Adipocyte (in vitro differentiated cells): Measurements from ENCODE around the gene SNN.

Experiments used
- DNase-seq: peaks from one replicate; pipeline ENCODE4 v3.0.0-alpha.2; 2015; ENCODE audit warnings: low read depth
- H3K27me3 ChIP-seq: replicated peaks from 2 replicates; pipeline ENCODE4 v1.7.0; 2013; ENCODE audit warnings: mild to moderate bottlenecking, low read length, moderate library complexity; ENCODE audit not compliant: control insufficient read depth, insufficient read depth
- H3K36me3 ChIP-seq: 2 replicates; pipeline ENCODE4 v1.7.0; 2013; ENCODE audit warnings: low read length, mild to moderate bottlenecking, moderate library complexity; ENCODE audit not compliant: control insufficient read depth, insufficient read depth, severe bottlenecking
- H3K4me1 ChIP-seq: 2 replicates; pipeline ENCODE4 v1.7.0; 2013; ENCODE audit warnings: mild to moderate bottlenecking, low read length, moderate library complexity; ENCODE audit not compliant: control insufficient read depth, insufficient read depth
- H3K4me3 ChIP-seq: 2 replicates; pipeline ENCODE4 v1.7.0; 2013; ENCODE audit warnings: mild to moderate bottlenecking, low read length, moderate library complexity
- H3K9ac ChIP-seq: 2 replicates; pipeline ENCODE4 v1.7.0; 2013; ENCODE audit warnings: mild to moderate bottlenecking, low read length, moderate library complexity
- H3K9me3 ChIP-seq: 2 replicates; pipeline ENCODE4 v1.7.0; 2013; ENCODE audit warnings: mild to moderate bottlenecking, low read length, moderate library complexity; ENCODE audit not compliant: control insufficient read depth

SNN gene

DNA sequence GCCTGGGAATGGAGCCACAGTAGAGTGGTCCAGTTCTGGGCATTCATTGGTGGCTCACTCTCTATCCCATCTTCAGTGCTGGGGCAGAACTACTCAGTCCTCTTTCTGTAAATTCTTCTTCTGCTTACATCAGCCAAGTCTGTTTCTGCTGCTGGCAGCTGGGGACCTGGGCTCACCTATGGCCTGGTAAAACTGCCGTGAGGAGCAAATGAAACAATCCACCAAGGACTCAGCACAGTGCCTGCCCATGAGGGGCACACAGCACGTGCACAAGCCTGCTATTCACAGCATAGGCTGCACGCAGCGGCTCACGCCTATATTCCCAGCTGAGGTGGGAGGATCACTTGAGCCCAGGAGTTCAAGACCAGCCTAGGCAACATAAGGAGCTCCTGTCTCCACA is 30.9 kb upstream of the SNN start:
- Histone ChIP-seq H3K36me3 (no peaks in the 10 kb centered on the region), H3K4me3 (no peak overlapping the region), H3K4me1 (peaks cover 36% of the 10 kb centered on the region), H3K27me3 (no peaks in the 10 kb centered on the region), H3K9ac (no peak overlapping the region), H3K9me3 (no peaks in the 10 kb centered on the region)
- no peak for DNase-seq

DNA sequence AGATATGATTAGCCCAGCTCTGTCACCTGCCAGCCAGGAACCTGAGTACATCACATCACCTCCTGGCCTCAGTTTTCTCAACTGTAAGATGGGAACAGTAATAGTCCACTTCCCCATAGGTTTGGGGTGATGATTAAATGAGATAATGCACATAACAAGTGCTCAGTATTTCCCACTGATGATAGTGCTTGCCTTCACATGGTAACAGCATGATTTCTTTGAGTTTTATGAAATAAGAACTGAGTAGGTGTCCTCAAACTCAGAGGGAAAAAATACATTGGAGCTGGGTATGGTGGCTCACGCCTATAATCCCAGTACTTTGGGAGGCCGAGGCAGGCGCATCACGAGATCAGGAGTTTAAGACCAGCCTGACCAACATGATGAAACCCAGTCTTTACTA is 30.1 kb upstream of the SNN start:
- DNase-seq, result peak; percentile 69
- Histone ChIP-seq H3K9me3 (no peaks in the 10 kb centered on the region), H3K4me3 (no peak overlapping the region)

DNA sequence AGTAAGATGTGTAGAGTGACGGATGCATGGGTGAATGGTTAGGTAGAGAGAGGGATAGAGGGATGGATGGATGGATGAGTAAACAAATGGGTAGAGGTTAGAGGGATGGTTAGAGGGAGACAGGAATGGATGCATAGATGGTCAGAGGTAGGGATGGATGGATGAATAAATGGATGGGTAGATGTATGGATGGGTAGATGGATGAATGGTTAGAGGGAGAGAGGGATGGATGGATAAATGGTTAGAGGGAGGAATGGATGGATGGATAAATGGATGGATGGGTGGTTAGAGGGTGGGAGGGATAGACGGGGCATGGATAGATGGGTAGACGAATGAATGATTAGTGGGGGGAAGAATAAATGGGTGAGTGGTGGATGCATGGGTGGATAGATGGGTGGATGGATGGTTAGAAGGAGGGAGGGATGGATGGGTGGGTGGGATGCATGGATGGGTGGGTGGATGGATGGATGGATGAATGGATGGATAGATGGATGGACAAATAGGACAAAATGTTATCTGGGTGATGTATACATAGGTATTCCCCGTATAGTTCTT is 29.2 kb upstream of the SNN start:
- Histone ChIP-seq H3K4me3 (no peak overlapping the region), H3K4me1 (peaks cover 20% of the 10 kb centered on the region), H3K27me3 (peaks cover 5% of the 10 kb centered on the region), H3K9me3 (no peaks in the 10 kb centered on the region), H3K9ac (no peak overlapping the region), H3K36me3 (no peaks in the 10 kb centered on the region)
- DNase-seq, result no peak

More for the DNA sequence above, 30.1 kb upstream of the SNN start:
- Histone ChIP-seq H3K4me1 (peaks cover 28% of the 10 kb centered on the region), H3K36me3 (no peaks in the 10 kb centered on the region), H3K27me3 (peaks cover 2% of the 10 kb centered on the region), H3K9ac (no peak overlapping the region)

DNA sequence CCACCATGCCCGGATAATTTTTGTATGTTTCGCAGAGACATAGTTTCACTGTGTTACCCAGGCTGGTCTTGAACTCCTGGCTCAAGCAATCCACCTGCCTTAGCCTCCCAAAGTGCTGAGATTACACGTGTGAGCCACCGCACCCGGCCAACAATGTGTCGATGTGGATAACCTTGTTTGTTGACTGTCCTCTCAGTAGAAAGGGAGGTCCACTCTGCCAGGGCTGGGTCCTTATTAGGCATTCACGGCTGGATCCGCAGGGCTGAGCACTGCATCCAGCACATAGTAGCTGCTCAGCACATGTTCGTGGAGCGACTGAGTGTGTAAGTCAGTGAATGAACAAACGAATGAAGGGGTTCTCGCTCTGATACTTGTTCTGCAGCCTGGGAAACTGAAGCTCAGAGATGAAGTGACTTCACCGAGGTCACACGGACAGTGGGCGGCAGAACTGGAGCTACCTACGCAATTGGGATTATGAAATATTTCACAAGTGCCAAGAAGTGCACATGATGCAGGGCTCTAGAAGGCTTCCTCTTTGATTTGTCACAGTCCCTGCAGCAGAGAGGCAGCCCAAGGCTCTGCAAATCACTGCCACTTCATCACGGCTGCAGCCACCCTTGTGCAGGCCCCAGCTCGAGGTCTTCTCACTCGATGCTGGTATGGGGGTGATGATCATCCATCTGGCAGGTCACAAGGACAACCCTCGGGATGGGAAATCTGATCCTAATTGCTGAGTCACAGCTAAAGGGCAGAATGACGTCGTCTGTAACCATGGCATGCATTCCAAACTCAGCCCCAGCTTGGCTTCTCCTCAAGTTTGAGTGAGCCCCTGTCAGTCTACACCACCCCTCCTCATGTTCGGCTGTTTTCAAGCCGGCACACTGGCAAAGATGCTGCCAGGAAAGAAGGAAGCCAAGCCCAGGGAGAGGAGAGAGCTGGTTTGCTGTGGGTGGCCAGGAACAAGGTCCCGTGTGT is 28.0 kb upstream of the SNN start:
- peak; percentile 99 for DNase-seq
- H3K4me3 ChIP-seq, result peak overlapping the region; percentile 38
- H3K36me3 ChIP-seq, result no peaks in the 10 kb centered on the region
- H3K9ac ChIP-seq, result peak overlapping the region; percentile 66
- H3K27me3 ChIP-seq, result peaks cover 6% of the 10 kb centered on the region
- H3K9me3 ChIP-seq, result no peaks in the 10 kb centered on the region
- H3K4me1 ChIP-seq, result peaks cover 18% of the 10 kb centered on the region

DNA sequence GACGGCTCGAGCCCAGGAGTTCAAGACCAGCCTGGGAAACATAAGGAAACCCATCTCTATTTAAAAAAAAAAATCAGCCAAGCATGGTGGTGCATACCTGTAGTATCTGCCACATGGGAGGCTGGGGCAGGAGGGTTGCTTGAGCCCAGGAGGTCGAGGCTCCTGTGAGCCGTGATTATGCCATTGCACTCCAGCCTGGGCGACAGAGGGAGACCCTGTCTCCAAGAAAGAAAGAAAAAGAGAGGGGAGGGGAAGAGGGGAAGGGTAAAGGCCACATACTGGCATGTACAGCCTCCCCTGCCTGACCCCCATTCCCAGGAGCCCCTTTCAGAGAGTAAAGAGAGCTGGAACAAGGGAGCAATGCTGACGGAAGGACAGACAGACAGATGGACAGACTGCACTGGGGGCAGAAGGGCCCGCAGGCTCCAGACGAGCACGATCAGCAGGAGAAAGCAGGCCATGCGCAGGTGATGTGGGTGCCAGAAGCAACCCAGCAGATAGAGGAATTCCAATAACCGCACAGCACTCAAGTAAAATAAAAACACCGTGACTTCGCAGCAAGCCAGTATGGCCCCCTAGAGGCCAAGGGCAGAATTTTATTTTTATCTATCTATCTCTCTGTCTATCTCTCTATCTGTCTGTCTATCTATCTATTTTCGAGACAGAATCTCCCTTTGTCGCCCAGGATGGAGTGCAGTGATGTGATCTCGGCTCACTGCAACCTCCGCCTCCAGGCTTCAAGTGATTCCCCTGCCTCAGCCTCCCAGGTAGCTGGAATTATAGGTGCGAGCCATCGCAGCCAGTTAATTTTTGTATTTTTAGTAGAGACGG is 27.1 kb upstream of the SNN start:
- H3K27me3 ChIP-seq, result peaks cover 6% of the 10 kb centered on the region
- peak; percentile 91 for DNase-seq
- H3K36me3 ChIP-seq, result no peaks in the 10 kb centered on the region
- peaks cover 18% of the 10 kb centered on the region for H3K4me1 ChIP-seq
- H3K9ac ChIP-seq, result peak overlapping the region; percentile 66
- H3K4me3 ChIP-seq, result peak overlapping the region; percentile 19
- H3K9me3 ChIP-seq, result no peaks in the 10 kb centered on the region

DNA sequence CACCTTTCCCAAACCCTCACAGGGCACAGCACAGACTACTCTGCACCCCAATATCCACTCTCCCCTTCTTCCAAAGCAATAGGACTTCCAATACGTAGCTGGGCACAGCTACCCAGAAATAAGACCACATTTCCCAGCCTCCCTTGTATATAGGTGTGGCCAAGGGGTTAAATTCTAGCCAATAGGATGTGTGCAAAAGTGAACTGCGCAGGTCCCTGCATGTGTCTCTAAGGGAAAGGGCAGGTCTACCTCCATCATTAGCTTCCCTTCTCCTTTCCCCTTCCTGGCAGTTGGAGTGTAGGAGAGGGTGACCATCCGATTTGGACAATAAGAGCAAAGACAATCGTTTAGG is 25.5 kb upstream of the SNN start:
- no peaks in the 10 kb centered on the region for H3K36me3 ChIP-seq
- H3K4me1 ChIP-seq, result peaks cover 18% of the 10 kb centered on the region
- no peak overlapping the region for H3K4me3 ChIP-seq
- no peak for DNase-seq
- no peak overlapping the region for H3K9ac ChIP-seq
- H3K9me3 ChIP-seq, result no peaks in the 10 kb centered on the region
- peaks cover 6% of the 10 kb centered on the region for H3K27me3 ChIP-seq

DNA sequence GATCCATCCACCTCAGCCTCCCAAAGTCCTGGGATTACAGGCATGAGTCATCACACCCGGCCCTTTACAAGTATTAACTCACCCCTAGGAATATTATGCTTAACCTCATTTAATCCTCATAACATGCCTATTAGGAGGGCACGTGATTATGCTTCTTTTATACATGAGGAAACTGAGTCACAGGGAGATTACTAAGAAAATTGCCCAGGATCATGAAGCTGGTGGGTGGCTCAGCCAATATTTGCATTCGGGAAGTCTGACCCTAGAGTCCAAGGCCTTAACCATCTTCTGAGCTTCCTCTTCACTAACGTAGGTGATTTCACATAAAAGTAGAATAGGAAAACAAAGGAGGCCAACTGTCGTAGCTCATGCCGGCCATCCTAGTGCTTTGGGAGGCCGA is 19.0 kb upstream of the SNN start:
- Histone ChIP-seq H3K4me3 (no peak overlapping the region), H3K9ac (no peak overlapping the region), H3K27me3 (no peaks in the 10 kb centered on the region), H3K9me3 (no peaks in the 10 kb centered on the region), H3K36me3 (no peaks in the 10 kb centered on the region), H3K4me1 (no peaks in the 10 kb centered on the region)
- DNase-seq, result no peak

DNA sequence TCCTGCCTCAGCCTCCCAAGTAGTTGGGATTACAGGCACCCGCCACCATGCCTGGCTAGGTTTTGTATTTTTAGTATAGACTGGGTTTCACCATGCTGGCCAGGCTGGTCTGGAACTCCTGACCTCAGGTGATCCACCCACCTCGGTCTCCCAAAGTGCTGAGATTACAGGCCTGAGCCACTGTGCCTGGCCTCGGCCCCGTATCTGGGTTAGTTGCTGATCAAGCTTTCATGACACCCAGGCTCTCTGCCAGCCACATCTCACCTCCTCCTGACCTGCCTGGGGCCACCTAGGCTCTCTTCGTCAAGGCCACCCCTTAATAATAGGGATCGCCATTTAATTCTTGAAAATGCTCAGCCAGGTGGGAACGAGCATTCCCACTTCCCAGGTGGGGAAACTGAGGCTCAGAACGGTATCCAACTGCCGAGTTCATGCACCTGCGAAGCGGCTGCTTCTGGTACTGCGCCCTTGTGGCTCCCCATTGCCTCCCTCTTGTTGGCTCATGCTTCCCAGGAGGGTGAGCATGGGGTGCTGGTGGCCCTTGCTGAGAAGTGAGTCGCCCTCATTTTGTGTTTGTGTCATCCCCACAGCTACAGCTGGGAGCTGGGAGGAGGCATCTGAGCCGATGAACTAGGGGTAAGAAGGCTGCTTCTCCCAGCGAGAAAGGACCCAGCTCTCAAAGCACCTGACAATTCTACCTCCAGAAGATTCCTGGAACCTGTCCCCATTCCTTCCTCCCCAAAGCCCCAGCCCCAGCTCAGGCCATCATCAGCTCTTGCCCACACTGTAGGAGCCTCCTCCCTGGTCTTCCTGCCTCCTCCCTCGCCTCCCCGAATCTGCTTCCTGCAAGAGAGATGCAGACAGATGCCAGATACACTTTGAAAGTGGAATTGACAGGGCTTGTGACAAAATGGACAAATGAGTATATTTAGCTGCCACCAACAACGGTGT is 17.3 kb upstream of the SNN start:
- no peaks in the 10 kb centered on the region for H3K27me3 ChIP-seq
- no peak overlapping the region for H3K4me3 ChIP-seq
- no peaks in the 10 kb centered on the region for H3K9me3 ChIP-seq
- no peak overlapping the region for H3K9ac ChIP-seq
- no peak for DNase-seq
- H3K36me3 ChIP-seq, result no peaks in the 10 kb centered on the region
- H3K4me1 ChIP-seq, result no peaks in the 10 kb centered on the region

DNA sequence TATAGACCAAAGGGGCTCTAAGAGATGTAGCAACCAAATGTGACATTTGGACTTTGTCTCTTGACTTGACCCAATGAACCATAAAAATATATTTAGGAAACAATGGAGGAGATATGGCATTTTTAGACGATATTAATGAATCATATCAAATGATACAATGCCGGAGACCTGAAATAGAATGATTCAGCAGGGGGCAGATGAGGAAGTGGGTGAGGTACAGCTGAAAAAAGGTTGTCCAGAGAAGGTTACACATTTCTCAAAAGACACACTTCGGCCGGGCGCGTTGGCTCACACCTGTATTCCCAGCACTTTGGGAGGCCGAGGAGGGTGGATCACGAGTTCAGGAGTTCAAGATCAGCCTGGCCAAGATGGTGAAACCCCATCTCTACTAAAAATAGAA is 16.5 kb upstream of the SNN start:
- H3K4me3 ChIP-seq, result no peak overlapping the region
- H3K9me3 ChIP-seq, result no peaks in the 10 kb centered on the region
- no peaks in the 10 kb centered on the region for H3K4me1 ChIP-seq
- DNase-seq, result no peak
- no peaks in the 10 kb centered on the region for H3K36me3 ChIP-seq
- no peak overlapping the region for H3K9ac ChIP-seq
- no peaks in the 10 kb centered on the region for H3K27me3 ChIP-seq

DNA sequence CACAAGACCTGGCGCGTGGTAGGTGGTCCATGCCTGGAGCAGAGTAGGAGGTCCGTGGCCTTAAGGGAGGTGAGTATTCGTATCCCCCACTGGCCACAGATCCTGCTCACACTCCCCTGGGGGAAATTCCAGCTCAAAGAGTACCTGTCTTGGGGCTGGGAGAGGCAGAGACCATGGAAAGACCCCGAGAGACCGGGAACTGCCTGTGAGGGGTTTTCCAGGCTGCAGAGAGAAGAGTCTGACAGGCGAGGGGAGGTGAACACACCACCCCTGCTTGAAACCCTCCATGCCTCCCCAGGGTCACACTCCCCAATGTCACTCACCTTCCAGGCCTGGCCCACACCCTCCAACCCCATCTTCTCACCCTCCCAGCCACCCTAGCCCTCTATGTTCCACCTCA is 12.6 kb upstream of the SNN start:
- Histone ChIP-seq H3K9me3 (no peaks in the 10 kb centered on the region), H3K4me3 (no peak overlapping the region), H3K9ac (no peak overlapping the region), H3K36me3 (no peaks in the 10 kb centered on the region), H3K4me1 (peaks cover 10% of the 10 kb centered on the region), H3K27me3 (no peaks in the 10 kb centered on the region)
- DNase-seq, result no peak
